Tibial nerve (tissue), 4 donors: Measurements from ENCODE around the gene LOX. TPM values are rescaled to one million over a fixed set of nuclear protein-coding genes. Genes with fewer than 3 reads are reported as not detected.
"Not testable (repeated sequence)": the region's sequence is repeated elsewhere in the genome, so short reads cannot be mapped to it uniquely, and the experiment has no call there.

Source experiments
- DNase-seq, 2 donors: peaks; one replicate each; pipeline ENCODE4 v3.0.0-alpha.2; 2019; ENCODE audit warnings: low spot score in 2 of 2
- H3K27ac ChIP-seq, 4 donors: fragments of 200-600 bp; sonication (generic) in 3 of 4; one replicate each; pipeline ENCODE4 v1.5.1; 2017 to 2019; ENCODE audit warnings: mild to moderate bottlenecking in 1 of 4
- H3K27me3 ChIP-seq, 2 donors: fragments of 200-600 bp; sonication (generic) in 1 of 2; one replicate each; pipeline versions ENCODE4 v1.5.1 to v1.6.0; 2017 to 2019
- H3K36me3 ChIP-seq, 3 donors: fragments of 200-600 bp; sonication (generic); one replicate each; pipeline ENCODE4 v1.5.1; 2018 to 2019
- H3K4me1 ChIP-seq, 4 donors: fragments of 200-600 bp; sonication (generic) in 3 of 4; one replicate each; pipeline ENCODE4 v1.5.1; 2017 to 2019
- H3K4me3 ChIP-seq, 4 donors: fragments of 200-600 bp; sonication (generic) in 3 of 4; one replicate each; pipeline ENCODE4 v1.5.1; 2017 to 2019; ENCODE audit warnings: mild to moderate bottlenecking in 1 of 4, moderate library complexity in 1 of 4
- H3K9me3 ChIP-seq, 4 donors: fragments of 200-600 bp; sonication (generic) in 3 of 4; one replicate each; pipeline ENCODE4 v1.5.1; 2017 to 2019
- CTCF ChIP-seq, 5 experiments: fragments of 200-600 bp in 3 of 5; fragments of 450-650 bp in 2 of 5; sonication (generic) in 3 of 5; IDR thresholded peaks; one replicate each; pipeline ENCODE4 v1.5.1; 2016 to 2019; ENCODE audit warnings: antibody characterized with exemption in 5 of 5, mild to moderate bottlenecking in 3 of 5, moderate library complexity in 2 of 5
- EP300 ChIP-seq, 2 donors: sonication (generic); formaldehyde crosslinking; IDR thresholded peaks; one replicate each; pipeline ENCODE4 v1.6.1; 2017; ENCODE audit warnings: antibody characterized with exemption in 2 of 2, mild to moderate bottlenecking in 1 of 2
- POLR2A ChIP-seq, 2 donors: fragments of 450-650 bp; IDR thresholded peaks; one replicate each; pipeline ENCODE4 v1.6.1; 2017; ENCODE audit warnings: antibody characterized with exemption in 2 of 2, mild to moderate bottlenecking in 2 of 2, moderate library complexity in 2 of 2
- WGBS, 2 donors: methylation state at CpG; one replicate each; pipeline ENCODE4 v1.1.5; 2018; 5-methylcytosine and 5-hydroxymethylcytosine counted together
- total RNA-seq, 4 donors: library from RNA; depleted of rRNA; stranded (reverse); fragments of >200 nt; gene quantifications; one replicate each; pipeline ENCODE4 v1.1.0, GENCODE V29; 2016

The LOX gene
- total RNA-seq, 4 donors from 2014 or later = 7.1 to 44.3 (median 19.3) TPM

GRCh38 chr5:122095158-122095557, 17.1 kb upstream of the LOX start:
- 59 to 62% methylated on average over 3 of the region's 3 CpGs for WGBS, 2 donors
- no peak overlapping the region for H3K4me3 ChIP-seq
- H3K27me3 ChIP-seq = no peaks in the 10 kb centered on the region
- peaks cover 0 to 15% (median 0%) of the 10 kb centered on the region in 4 donors for H3K4me1 ChIP-seq
- no peak for DNase-seq
- no peaks in the 10 kb centered on the region for H3K9me3 ChIP-seq
- TF ChIP-seq CTCF (IDR thresholded peaks at IDR 0.05) (no peak), POLR2A (IDR thresholded peaks at IDR 0.05) (no peak)
- H3K36me3 ChIP-seq = no peaks in the 10 kb centered on the region
- no peak overlapping the region for H3K27ac ChIP-seq

GRCh38 chr5:122094251-122094650, 16.2 kb upstream of the LOX start:
- not testable (repeated sequence) for H3K9me3 ChIP-seq, H3K27me3 ChIP-seq, H3K36me3 ChIP-seq, H3K4me3 ChIP-seq, DNase-seq
- WGBS, 2 donors = 90 to 96% methylated on average over 5 of the region's 5 CpGs
- H3K27ac ChIP-seq = peak overlapping the region in 1 of 4 donors; percentile 46
- H3K4me1 ChIP-seq = peaks cover 0 to 15% (median 0%) of the 10 kb centered on the region in 4 donors

GRCh38 chr5:122093415-122094180, 15.5 kb upstream of the LOX start:
- peak overlapping the region in 1 of 4 donors; percentile 46 for H3K27ac ChIP-seq
- DNase-seq = no peak
- no peaks in the 10 kb centered on the region for H3K36me3 ChIP-seq
- TF ChIP-seq CTCF (IDR thresholded peaks at IDR 0.05) = no peak
- no peak for TF ChIP-seq EP300 (IDR thresholded peaks at IDR 0.05)
- TF ChIP-seq POLR2A (IDR thresholded peaks at IDR 0.05) = no peak
- H3K4me1 ChIP-seq = peaks cover 0 to 15% (median 0%) of the 10 kb centered on the region in 4 donors
- WGBS, 2 donors = 32 to 35% methylated on average over 7 of the region's 7 CpGs
- H3K4me3 ChIP-seq = no peak overlapping the region
- H3K9me3 ChIP-seq = no peaks in the 10 kb centered on the region
- no peaks in the 10 kb centered on the region for H3K27me3 ChIP-seq

- H3K27me3 ChIP-seq = no peaks in the 10 kb centered on the region
- DNase-seq = no peak
- no peak overlapping the region for H3K27ac ChIP-seq
- H3K4me1 ChIP-seq = peaks cover 0 to 15% (median 0%) of the 10 kb centered on the region in 4 donors
- WGBS, 2 donors = 58% methylated on average over 9 of the region's 9 CpGs
- no peak overlapping the region for H3K4me3 ChIP-seq
- no peaks in the 10 kb centered on the region for H3K36me3 ChIP-seq
- TF ChIP-seq EP300 (IDR thresholded peaks at IDR 0.05) = no peak
- TF ChIP-seq CTCF (IDR thresholded peaks at IDR 0.05) = peak; percentile 8 to 42 (median 19)
- TF ChIP-seq POLR2A (IDR thresholded peaks at IDR 0.05) = no peak
- H3K9me3 ChIP-seq = no peaks in the 10 kb centered on the region
Measured at GRCh38 chr5:122091936-122092600, 14.0 kb upstream of the LOX start.

- no peak for DNase-seq
- TF ChIP-seq POLR2A (IDR thresholded peaks at IDR 0.05) (no peak), CTCF (IDR thresholded peaks at IDR 0.05) (no peak), EP300 (IDR thresholded peaks at IDR 0.05) (no peak)
- H3K36me3 ChIP-seq = no peaks in the 10 kb centered on the region
- H3K27ac ChIP-seq = no peak overlapping the region
- peaks cover 0 to 15% (median 0%) of the 10 kb centered on the region in 4 donors for H3K4me1 ChIP-seq
- no peaks in the 10 kb centered on the region for H3K9me3 ChIP-seq
- WGBS, 2 donors = 65 to 87% methylated on average over 2 of the region's 2 CpGs
- no peaks in the 10 kb centered on the region for H3K27me3 ChIP-seq
- H3K4me3 ChIP-seq = no peak overlapping the region
Measured at GRCh38 chr5:122089096-122090013, 11.3 kb upstream of the LOX start.
